K562 (cell line): ENCODE measurements around the gene PSMC4.
A peak's percentile ranks its signal among the peaks of the same experiment; 100 is the strongest.

Experiments
- CBFB ChIP-seq: sonication (generic); formaldehyde crosslinking; IDR thresholded peaks from 2 replicates; pipeline ENCODE4 v1.4.0; 2020; ENCODE audit warnings: mild to moderate bottlenecking, missing genetic modification reagents
- EP300 ChIP-seq: IDR thresholded peaks from 2 replicates; pipeline ENCODE4 v1.6.1; 2012; ENCODE audit warnings: low read length, improper control_type of control experiment
- NFATC3 ChIP-seq: fragments of 450-650 bp; IDR thresholded peaks from 2 replicates; pipeline ENCODE4 v1.6.1; 2017; ENCODE audit warnings: mild to moderate bottlenecking
- TAF1 ChIP-seq: IDR thresholded peaks from 2 replicates; pipeline ENCODE4 v1.6.1; 2011; ENCODE audit warnings: mild to moderate bottlenecking, low read length, moderate library complexity; ENCODE audit not compliant: insufficient read depth, control insufficient read depth, severe bottlenecking; ENCODE audit errors: extremely low read depth
- TF ChIP-seq, protein P1 (sequence below): fragments of 450-650 bp; IDR thresholded peaks from 2 replicates; pipeline ENCODE4 v1.6.1; 2017; ENCODE audit warnings: mild to moderate bottlenecking, moderate library complexity
- TF ChIP-seq, protein P2 (sequence below), 2 experiments: fragments of 450-650 bp; formaldehyde crosslinking in 1 of 2; IDR thresholded peaks; 2 replicates each; pipeline versions ENCODE4 v1.4.0 to v1.6.1; 2014 to 2020; ENCODE audit warnings: mild to moderate bottlenecking in 2 of 2, borderline replicate concordance in 1 of 2, low read depth in 1 of 2
- TF ChIP-seq, protein P3 (sequence below): fragments of 250-450 bp; sonication (Bioruptor Pico); IDR thresholded peaks from 2 replicates; pipeline ENCODE4 v1.8.0; 2022; ENCODE audit warnings: inconsistent platforms, mild to moderate bottlenecking, moderate library complexity, borderline replicate concordance

DNA sequence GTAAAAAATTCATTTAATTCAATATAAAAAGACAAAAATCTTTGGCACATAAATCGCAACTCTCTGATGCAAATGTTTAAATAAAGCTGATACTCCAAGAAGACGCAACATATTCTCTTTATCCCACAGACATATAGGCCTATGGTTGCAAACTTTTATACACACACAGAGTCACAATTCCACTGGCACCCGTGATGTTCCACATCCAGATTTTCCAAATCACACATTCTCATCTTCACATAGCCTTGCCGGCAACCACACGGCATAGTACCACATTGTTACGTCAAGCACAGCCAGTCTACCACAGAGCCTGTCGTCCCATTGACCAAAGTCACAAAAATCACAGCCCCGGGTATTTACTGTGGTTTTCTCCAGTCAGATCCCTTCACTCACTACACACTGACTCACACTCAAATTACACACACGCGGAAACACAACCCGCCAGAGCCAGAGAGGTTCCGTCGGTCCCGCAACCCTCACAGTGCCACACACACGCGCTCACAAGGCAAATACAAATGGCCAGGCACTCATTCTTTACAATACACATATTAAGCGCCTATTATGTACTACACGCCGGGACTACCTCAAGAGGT, 25.3 kb downstream of the PSMC4 start:
- TF ChIP-seq CBFB (CRISPR knock-in tag): no peak
- TF ChIP-seq, protein P1, sequence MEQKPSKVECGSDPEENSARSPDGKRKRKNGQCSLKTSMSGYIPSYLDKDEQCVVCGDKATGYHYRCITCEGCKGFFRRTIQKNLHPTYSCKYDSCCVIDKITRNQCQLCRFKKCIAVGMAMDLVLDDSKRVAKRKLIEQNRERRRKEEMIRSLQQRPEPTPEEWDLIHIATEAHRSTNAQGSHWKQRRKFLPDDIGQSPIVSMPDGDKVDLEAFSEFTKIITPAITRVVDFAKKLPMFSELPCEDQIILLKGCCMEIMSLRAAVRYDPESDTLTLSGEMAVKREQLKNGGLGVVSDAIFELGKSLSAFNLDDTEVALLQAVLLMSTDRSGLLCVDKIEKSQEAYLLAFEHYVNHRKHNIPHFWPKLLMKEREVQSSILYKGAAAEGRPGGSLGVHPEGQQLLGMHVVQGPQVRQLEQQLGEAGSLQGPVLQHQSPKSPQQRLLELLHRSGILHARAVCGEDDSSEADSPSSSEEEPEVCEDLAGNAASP: no peak
- TF ChIP-seq, protein P2, sequence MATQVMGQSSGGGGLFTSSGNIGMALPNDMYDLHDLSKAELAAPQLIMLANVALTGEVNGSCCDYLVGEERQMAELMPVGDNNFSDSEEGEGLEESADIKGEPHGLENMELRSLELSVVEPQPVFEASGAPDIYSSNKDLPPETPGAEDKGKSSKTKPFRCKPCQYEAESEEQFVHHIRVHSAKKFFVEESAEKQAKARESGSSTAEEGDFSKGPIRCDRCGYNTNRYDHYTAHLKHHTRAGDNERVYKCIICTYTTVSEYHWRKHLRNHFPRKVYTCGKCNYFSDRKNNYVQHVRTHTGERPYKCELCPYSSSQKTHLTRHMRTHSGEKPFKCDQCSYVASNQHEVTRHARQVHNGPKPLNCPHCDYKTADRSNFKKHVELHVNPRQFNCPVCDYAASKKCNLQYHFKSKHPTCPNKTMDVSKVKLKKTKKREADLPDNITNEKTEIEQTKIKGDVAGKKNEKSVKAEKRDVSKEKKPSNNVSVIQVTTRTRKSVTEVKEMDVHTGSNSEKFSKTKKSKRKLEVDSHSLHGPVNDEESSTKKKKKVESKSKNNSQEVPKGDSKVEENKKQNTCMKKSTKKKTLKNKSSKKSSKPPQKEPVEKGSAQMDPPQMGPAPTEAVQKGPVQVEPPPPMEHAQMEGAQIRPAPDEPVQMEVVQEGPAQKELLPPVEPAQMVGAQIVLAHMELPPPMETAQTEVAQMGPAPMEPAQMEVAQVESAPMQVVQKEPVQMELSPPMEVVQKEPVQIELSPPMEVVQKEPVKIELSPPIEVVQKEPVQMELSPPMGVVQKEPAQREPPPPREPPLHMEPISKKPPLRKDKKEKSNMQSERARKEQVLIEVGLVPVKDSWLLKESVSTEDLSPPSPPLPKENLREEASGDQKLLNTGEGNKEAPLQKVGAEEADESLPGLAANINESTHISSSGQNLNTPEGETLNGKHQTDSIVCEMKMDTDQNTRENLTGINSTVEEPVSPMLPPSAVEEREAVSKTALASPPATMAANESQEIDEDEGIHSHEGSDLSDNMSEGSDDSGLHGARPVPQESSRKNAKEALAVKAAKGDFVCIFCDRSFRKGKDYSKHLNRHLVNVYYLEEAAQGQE (IDR thresholded peaks at IDR 0.05; ENCODE audit: borderline replicate concordance): peak; percentile 3; the same call in 1 of the 2 replicates
- TF ChIP-seq, protein P2 (CRISPR knock-in tag; IDR thresholded peaks at IDR 0.05; ENCODE audit: low read depth): no peak
- TF ChIP-seq, protein P3, sequence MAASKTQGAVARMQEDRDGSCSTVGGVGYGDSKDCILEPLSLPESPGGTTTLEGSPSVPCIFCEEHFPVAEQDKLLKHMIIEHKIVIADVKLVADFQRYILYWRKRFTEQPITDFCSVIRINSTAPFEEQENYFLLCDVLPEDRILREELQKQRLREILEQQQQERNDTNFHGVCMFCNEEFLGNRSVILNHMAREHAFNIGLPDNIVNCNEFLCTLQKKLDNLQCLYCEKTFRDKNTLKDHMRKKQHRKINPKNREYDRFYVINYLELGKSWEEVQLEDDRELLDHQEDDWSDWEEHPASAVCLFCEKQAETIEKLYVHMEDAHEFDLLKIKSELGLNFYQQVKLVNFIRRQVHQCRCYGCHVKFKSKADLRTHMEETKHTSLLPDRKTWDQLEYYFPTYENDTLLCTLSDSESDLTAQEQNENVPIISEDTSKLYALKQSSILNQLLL (CRISPR knock-in tag): no peak
- TF ChIP-seq EP300: no peak
- TF ChIP-seq NFATC3: no peak
- TF ChIP-seq TAF1: no peak
